ENCODE data around the gene CNDP1.

DNA sequence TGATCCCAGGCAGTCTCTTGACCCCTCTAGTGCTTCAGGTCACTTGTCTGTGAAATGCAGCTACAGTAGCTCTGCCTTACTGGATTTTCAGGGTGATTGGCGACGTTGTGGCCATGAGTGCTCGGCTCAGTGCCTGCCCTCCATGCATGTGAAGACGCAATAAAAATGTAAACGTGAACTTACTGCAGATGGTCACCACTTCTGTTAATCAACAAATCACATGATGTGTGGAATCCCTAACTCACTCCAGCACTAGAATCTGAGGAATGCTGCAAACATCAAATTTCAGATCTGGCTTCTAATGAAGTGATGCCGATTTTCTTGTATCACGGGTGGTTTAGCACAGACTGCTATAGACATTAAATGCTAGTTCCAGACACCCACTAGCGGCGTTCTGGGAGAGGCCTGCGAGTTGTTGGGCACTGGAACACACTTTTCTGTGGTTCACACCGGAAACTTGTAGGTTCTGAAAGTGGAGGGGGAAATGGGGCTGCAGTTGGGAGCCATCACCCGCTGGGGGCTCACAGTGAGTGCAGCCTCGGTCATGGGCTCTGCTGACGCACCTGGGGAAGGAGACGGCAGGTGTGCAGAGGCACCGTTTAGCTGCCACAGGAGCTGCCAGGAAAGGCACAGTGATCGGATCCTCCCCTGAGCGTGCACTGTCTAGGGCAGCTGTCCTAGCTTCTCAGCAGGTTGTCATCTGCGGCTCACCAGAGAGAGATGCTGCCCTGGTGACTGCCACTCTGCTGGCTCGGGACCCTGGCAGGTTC lies 6.5 kb downstream of the CNDP1 start:
- TF ChIP-seq, protein P1, sequence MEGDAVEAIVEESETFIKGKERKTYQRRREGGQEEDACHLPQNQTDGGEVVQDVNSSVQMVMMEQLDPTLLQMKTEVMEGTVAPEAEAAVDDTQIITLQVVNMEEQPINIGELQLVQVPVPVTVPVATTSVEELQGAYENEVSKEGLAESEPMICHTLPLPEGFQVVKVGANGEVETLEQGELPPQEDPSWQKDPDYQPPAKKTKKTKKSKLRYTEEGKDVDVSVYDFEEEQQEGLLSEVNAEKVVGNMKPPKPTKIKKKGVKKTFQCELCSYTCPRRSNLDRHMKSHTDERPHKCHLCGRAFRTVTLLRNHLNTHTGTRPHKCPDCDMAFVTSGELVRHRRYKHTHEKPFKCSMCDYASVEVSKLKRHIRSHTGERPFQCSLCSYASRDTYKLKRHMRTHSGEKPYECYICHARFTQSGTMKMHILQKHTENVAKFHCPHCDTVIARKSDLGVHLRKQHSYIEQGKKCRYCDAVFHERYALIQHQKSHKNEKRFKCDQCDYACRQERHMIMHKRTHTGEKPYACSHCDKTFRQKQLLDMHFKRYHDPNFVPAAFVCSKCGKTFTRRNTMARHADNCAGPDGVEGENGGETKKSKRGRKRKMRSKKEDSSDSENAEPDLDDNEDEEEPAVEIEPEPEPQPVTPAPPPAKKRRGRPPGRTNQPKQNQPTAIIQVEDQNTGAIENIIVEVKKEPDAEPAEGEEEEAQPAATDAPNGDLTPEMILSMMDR (IDR thresholded peaks at IDR 0.05; ENCODE audit: borderline replicate concordance, extremely low read depth, low read length, poor library complexity, severe bottlenecking) = no peak
- TF ChIP-seq EZH2 (IDR thresholded peaks at IDR 0.05; ENCODE audit: borderline replicate concordance, low read depth, low read length, severe bottlenecking) = no peak
